22Rv1 (cell line): ENCODE data around the gene FLAD1.

ENCODE experiments used
- H3K27ac ChIP-seq: fragments of 450-650 bp; 2 replicates; pipeline ENCODE4 v1.5.1; 2017
- CTCF ChIP-seq: fragments of 450-650 bp; IDR thresholded peaks from 2 replicates; pipeline ENCODE4 v1.5.1; 2017; ENCODE audit warnings: mild to moderate bottlenecking
- ZFX ChIP-seq: fragments of 450-650 bp; IDR thresholded peaks from 2 replicates; pipeline ENCODE4 v1.6.1; 2017; ENCODE audit warnings: antibody characterized with exemption, borderline replicate concordance

FLAD1 gene

GRCh38 chr1:155033524-155033923, 50.4 kb downstream of the FLAD1 start, which contains the start of the genes DCST1 and DCST2:
TSS of gene DCST1 (plus strand) at chr1:155033824. CDS start at chr1:155034037, 213 bp downstream.
TSS of gene DCST2 (minus strand) at chr1:155033781. CDS start at chr1:155033701, 80 bp downstream.
- no peak for TF ChIP-seq CTCF
- no peak for TF ChIP-seq ZFX
- H3K27ac ChIP-seq: no peak within 1 kb of the TSS

GRCh38 chr1:155034318-155035208, 51.4 kb downstream of the FLAD1 start:
- TF ChIP-seq ZFX (no peak), CTCF (no peak)
- no peak overlapping the region for H3K27ac ChIP-seq

- no peak overlapping the region for H3K27ac ChIP-seq
- no peak for TF ChIP-seq CTCF
Measured at GRCh38 chr1:155035936-155036335, 52.8 kb downstream of the FLAD1 start.

GRCh38 chr1:155037043-155037442, 53.9 kb downstream of the FLAD1 start:
- TF ChIP-seq ZFX (no peak), CTCF (no peak)
- H3K27ac ChIP-seq: no peak overlapping the region

GRCh38 chr1:155037851-155038441, 54.8 kb downstream of the FLAD1 start:
- no peak for TF ChIP-seq CTCF
- TF ChIP-seq ZFX: no peak
- H3K27ac ChIP-seq: peak overlapping the region; percentile 82

GRCh38 chr1:155038602-155039307, 55.6 kb downstream of the FLAD1 start:
- H3K27ac ChIP-seq: peak overlapping the region; percentile 82
- TF ChIP-seq CTCF (no peak), ZFX (no peak)
